Ammon's horn (tissue), 1 donor: Measurements from ENCODE around the gene ADSS1.

Experiments
- DNase-seq: peaks from one replicate; pipeline ENCODE4 v3.0.0-alpha.2; 2016; ENCODE audit warnings: low spot score

The ADSS1 gene

DNA sequence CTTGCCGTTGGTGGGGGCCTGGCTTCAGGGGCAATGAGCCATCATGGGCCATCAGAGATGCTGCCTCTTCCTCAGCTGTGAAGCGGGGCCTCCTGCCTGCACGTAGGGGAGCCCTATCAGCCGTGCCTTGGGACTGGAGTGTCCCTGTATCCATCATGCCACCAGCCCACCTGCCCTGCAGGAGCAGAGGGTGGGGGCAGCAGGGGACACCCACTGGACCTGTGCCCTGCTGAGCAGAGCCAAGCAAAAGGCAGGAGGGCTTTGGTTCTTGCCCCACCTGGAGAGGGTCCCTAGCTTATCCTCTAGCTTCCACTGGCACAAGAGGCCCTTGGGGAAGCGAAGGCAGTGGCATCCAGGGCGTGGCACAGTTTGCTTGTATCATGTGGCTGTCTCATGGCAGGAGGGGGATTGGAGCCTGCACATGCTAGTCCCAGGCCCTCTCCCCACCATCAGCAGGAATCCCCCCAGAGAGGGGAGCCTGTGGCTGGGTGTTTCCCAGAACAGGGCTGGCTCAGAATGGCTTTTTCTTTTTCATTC is 10.1 kb downstream of the ADSS1 start:
- DNase-seq, result no peak

DNA sequence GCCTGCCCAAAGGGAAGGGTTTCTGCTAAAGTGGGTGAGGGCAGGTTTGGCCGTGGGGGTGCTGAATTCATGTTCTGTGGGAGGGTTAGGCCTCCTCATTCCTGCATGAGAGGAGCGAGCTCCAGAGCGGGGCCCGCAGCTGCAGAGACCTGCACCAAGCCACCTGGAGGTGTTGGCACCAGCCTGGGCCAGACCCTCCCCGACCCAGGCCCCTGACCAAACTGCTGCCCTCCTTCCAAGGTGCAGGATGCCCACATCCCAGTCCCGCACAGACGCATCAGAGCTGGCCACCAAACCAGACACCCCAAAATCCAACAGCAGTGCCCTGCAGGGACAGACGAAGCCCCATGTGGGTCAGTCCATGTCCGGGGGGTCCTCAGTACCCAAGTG is 10.6 kb downstream of the ADSS1 start:
- no peak for DNase-seq

DNA sequence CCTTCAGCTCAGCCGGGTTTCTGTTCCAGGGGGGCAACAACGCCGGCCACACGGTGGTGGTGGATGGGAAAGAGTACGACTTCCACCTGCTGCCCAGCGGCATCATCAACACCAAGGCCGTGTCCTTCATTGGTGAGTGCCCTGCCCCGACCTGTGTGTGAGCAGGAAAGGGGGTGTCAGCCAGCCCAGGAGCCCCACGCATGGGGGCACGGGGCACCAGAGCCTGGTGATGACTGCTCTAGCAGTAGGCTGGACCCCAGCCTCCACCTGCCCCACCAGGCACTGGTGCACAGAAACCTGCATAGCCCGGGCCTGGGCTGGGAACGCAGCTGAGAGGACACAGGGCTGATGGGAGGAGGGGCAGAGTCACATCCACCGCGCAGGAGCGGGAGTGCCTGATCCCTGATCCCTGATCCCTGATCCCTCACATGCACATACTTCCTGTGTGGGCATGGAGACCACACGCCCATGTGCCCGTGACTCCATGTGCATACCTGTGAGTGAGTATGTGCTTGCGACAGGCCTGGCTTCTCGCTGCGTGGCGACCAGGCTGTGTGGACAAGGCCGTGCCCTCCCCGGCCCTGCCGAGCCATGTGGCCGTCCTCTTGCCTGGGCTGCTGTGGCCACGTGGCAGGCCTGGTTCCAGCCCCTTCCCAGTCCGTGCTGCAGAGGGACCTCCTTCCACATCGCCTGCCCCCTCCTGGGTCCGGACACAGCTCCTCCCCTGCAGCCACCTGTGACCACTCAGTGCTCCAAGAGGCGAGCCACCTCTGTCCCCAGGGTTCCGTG is 11.2 kb downstream of the ADSS1 start:
- no peak for DNase-seq

- DNase-seq, result peak; percentile 87
Measured at GRCh38 chr14:104735830-104736642, 12.0 kb downstream of the ADSS1 start.

DNA sequence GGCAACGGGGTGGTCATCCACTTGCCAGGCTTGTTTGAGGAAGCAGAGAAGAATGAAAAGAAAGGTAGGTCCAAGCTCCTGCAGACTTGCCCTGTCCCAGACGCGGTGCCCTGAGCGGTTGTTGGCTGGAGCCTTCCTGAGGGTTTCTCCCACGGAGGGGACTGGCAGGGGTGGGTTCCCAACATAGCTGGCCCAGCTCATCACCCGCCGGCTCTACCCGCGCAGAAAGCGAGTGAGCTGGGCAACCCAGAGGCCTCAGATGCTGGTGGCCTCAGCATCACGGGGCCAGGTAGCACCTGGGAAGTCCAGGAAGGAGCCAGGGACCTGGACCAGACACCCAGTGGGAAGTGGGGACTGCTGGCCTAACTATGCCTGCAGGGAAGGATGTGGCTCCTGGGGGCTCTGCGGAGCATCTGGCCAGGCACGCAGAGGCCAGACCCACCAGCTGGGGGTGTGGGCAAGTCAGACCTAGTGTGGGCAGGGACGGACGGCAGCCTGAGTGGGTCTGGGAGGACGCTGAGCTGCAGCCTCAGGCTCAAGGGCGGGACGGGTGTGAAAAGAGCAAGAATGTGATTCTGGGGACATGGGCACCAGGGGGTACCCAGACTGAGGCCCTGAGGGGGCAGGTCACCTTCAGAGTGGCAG is 14.5 kb downstream of the ADSS1 start:
- DNase-seq, result no peak

- DNase-seq, result no peak
Measured at GRCh38 chr14:104739026-104739425, 15.0 kb downstream of the ADSS1 start.

GRCh38 chr14:104739546-104740516 is 15.8 kb downstream of the ADSS1 start:
- no peak for DNase-seq

- no peak for DNase-seq
Measured at GRCh38 chr14:104741108-104741802, 17.2 kb downstream of the ADSS1 start.

DNA sequence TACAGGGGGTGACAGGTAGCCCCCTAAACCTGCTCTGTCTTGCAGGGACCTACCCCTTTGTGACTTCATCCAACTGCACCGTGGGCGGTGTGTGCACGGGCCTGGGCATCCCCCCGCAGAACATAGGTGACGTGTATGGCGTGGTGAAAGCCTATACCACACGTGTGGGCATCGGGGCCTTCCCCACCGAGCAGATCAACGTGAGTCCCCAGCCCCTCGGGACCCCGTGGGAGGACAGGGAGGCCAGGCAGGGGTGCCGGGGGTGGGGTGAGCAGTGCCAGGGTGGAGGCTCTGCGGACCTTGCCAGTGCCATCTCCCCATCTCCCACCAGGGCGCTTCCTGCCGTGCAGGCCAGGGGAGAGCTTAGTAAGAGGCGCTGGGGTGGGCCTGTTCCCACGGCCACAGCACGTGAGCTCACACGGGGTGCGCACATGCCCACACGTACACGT is 17.8 kb downstream of the ADSS1 start:
- DNase-seq, result no peak

DNA sequence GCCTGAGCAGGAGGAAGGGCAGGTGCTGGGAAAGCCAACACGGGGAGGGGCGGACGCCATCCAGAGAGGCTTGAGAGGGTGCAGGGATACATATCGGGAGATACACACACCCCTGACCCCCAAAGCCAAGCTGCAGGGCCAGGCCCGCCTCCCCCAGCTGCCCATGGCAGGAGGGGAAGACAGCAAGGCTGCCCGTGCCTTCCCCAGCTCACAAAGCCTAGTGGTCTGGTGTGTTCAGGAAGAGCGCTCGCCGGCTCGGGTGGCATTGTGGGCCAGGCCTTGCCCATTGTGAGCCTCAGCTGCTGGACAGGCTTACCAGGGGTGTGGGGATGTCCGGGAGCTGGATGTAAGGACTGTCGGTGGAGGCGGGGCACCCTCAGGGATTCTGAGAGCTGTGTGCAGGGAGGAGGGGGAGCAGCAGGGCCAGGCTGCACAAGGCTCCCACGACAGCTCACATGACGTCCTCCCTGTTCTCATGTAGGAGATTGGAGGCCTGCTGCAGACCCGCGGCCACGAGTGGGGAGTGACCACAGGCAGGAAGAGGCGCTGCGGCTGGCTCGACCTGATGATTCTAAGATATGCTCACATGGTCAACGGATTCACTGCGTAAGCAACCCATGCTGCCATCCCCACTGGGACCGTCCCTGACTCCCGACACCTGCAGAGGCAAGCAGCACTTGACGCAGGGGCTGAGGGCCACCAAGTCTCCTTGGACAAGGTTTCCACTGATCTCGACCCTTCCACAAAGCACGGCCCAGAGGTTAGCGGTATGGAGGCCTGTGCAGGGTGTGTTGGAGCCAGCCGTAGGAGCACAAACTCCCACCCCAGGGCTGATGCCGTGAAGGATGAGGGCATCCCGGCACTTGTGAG is 18.8 kb downstream of the ADSS1 start:
- DNase-seq, result no peak

DNA sequence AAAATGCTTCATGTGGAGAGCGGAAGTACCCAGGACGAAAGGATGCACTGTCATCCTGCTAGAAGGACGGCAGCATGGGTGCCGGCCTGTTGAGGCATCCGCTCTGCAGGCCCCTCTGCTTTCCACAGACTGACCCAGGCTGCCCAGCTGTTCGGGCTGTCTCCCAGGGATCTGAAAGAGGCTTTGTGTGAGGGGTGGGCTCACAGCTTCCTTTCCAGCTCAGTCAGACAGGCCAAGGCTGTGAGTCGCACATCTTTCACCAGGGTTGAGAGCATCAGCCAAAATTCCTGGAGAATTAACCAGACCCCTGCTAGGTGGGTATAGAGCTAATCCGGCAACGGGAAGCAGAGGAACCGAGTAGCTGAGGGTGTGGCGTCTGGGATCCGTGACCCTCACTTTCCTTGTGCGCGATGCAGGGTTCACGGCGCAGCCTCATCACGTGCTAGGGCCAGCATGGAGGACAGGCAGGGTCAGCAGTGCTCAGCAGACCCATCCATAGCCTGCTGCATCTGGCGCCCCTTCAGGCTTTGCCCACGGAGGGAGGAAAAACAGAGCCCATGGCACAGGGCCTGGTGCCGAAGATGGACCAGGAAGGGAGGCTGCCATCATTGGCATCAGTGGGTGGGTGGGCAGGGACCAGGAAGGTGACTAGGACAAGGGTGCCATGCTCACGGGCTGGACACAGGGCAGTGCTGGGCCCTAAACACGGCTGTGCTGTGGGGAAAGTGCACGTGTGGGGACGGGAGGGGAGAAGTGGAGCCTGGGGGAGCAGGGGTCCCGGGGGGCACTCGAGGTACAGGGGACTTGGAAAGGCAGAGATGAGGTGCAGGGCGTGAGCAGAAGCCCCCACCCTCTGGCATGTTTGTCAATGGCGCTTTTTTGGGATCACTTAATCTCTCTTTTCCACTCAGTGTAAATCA is 19.7 kb downstream of the ADSS1 start:
- DNase-seq, result peak; percentile 58

DNA sequence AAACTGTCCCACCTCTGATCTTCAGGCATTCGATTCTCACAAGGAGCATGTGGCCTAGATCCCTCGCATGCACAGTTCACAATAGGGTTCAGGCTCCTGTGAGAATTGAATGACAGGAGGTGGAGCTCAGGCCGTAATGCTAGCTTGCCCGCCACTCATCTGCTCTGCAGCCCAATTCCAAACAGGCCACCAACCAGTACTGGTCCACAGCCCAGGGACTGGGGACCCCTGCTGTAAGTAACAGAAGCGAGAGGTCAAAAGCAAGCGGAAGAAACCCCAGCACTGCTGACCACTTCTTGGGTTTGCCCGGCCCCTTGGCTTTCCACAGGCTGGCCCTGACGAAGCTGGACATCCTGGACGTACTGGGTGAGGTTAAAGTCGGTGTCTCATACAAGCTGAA is 20.5 kb downstream of the ADSS1 start:
- DNase-seq, result no peak

DNA sequence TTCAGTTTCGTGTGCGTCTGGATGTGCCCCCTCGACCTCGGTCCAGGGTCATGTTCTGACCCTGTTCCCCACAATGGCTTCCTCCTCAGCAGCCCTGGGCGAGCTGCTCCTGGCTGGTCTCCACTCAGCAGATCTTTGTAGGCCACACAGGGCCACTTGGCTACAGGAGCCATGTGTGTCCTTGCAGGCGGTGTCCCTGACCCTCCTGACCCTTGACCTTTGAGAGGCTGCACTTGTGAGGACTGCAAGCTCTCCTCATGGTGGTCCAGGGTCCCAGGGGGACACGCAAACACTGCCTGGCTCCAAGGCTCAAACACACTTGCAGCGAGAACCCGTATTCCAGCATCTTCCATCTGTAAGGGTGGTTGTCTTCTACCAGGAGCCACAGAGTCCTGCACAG is 21.4 kb downstream of the ADSS1 start:
- no peak for DNase-seq

DNA sequence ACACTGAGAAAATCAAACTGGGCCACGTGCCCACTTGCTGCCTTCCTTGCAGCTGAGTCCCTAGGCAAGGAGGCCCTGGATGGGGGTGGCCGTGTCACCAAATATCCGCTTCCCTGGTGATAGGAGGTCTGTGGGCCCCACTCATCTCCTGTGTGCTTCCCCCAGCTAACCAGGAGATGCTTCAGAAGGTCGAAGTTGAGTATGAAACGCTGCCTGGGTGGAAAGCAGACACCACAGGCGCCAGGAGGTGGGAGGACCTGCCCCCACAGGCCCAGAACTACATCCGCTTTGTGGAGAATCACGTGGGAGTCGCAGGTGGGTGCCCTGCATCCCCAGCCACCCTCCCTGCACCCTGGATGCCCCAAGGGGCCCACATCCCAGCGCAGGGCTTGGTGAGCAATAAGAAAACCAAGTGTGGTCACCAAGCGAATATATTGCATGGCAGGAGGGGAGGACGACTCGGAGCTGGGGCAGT is 22.1 kb downstream of the ADSS1 start:
- DNase-seq, result no peak

DNA sequence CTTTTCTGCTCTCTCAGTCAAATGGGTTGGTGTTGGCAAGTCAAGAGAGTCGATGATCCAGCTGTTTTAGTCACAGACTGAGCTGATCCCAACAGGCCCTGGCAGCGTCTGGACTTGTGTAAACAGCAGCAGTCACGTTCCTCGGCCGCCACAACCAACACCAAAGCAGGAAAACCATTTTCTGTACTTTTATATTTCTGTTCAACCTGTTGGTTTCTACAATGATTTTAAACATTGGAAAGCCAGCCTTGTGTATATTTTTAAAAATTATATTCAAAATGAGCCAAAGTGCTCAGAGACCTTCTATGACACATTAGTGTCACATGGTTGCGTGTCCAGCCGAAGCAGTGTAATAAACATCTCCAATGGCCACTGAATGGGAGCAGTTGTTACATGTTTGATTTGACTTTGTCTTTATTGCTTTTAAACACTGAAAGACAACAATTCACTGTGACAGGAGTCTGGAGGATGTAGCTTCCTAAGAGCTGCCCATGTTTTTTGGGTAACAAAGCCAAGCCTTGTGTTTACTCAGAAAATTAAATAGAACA is 23.0 kb downstream of the ADSS1 start:
- DNase-seq, result peak; percentile 64

GRCh38 chr14:104747876-104748275 is 23.8 kb downstream of the ADSS1 start:
- no peak for DNase-seq

GRCh38 chr14:104749111-104749649 is 25.2 kb downstream of the ADSS1 start:
- DNase-seq, result peak; percentile 83
